ENCODE measurements around the gene ARGFX.
"Not testable (repeated sequence)": the region's sequence is repeated elsewhere in the genome, so short reads cannot be mapped to it uniquely, and the experiment has no call there.

ARGFX gene

GRCh38 chr3:121598564-121598963 lies 30.8 kb downstream of the ARGFX start:
- no peak for DNase-seq (ENCODE audit: low read depth, low spot score)
- no CpG with 5 or more reads among the region's 2 CpGs for WGBS (ENCODE audit: insufficient coverage, insufficient read length)
- H3K4me3 ChIP-seq (ENCODE audit: low read length) = no peak overlapping the region
- H3K27me3 ChIP-seq (ENCODE audit: control insufficient read depth, insufficient read depth, low read length) = no peaks in the 10 kb centered on the region
- H3K9me3 ChIP-seq (ENCODE audit: control insufficient read depth, insufficient read depth, low read length) = no peaks in the 10 kb centered on the region
- H3K27ac ChIP-seq (ENCODE audit: low read length) = no peak overlapping the region
- peaks cover 8% of the 10 kb centered on the region; the same call in 1 of the 2 replicates for H3K4me1 ChIP-seq (ENCODE audit: control insufficient read depth, insufficient read depth, low read length)
- no peaks in the 10 kb centered on the region for H3K36me3 ChIP-seq (ENCODE audit: control insufficient read depth, insufficient read depth, low read length)

- not testable (repeated sequence) for H3K9me3 ChIP-seq (ENCODE audit: control insufficient read depth, insufficient read depth, low read length); H3K27ac ChIP-seq (ENCODE audit: low read length); H3K4me3 ChIP-seq (ENCODE audit: low read length); DNase-seq (ENCODE audit: low read depth, low spot score); H3K27me3 ChIP-seq (ENCODE audit: control insufficient read depth, insufficient read depth, low read length); H3K4me1 ChIP-seq (ENCODE audit: control insufficient read depth, insufficient read depth, low read length); H3K36me3 ChIP-seq (ENCODE audit: control insufficient read depth, insufficient read depth, low read length)
- WGBS (ENCODE audit: insufficient coverage, insufficient read length) = no CpG with 5 or more reads among the region's 2 CpGs
Observed at GRCh38 chr3:121599900-121600299, 32.2 kb downstream of the ARGFX start.

- peaks cover 2% of the 10 kb centered on the region; the same call in 1 of the 2 replicates for H3K4me1 ChIP-seq (ENCODE audit: control insufficient read depth, insufficient read depth, low read length)
- H3K27ac ChIP-seq (ENCODE audit: low read length) = no peak overlapping the region
- H3K27me3 ChIP-seq (ENCODE audit: control insufficient read depth, insufficient read depth, low read length) = no peaks in the 10 kb centered on the region
- no peaks in the 10 kb centered on the region for H3K36me3 ChIP-seq (ENCODE audit: control insufficient read depth, insufficient read depth, low read length)
- H3K4me3 ChIP-seq (ENCODE audit: low read length) = no peak overlapping the region
- DNase-seq (ENCODE audit: low read depth, low spot score) = no peak
- no CpG with 5 or more reads among the region's 4 CpGs for WGBS (ENCODE audit: insufficient coverage, insufficient read length)
- H3K9me3 ChIP-seq (ENCODE audit: control insufficient read depth, insufficient read depth, low read length) = no peaks in the 10 kb centered on the region
Observed at GRCh38 chr3:121601212-121601812, 33.6 kb downstream of the ARGFX start.

- Histone ChIP-seq H3K9me3 (ENCODE audit: control insufficient read depth, insufficient read depth, low read length) (no peaks in the 10 kb centered on the region), H3K4me3 (ENCODE audit: low read length) (no peak overlapping the region), H3K36me3 (ENCODE audit: control insufficient read depth, insufficient read depth, low read length) (no peaks in the 10 kb centered on the region), H3K4me1 (ENCODE audit: control insufficient read depth, insufficient read depth, low read length) (peaks cover 4% of the 10 kb centered on the region; the same call in 1 of the 2 replicates), H3K27me3 (ENCODE audit: control insufficient read depth, insufficient read depth, low read length) (no peaks in the 10 kb centered on the region), H3K27ac (ENCODE audit: low read length) (no peak overlapping the region)
- no CpG with 5 or more reads among the region's 2 CpGs for WGBS (ENCODE audit: insufficient coverage, insufficient read length)
- DNase-seq (ENCODE audit: low read depth, low spot score) = no peak
Observed at GRCh38 chr3:121604759-121605158, 37.0 kb downstream of the ARGFX start.

GRCh38 chr3:121606106-121606505 lies 38.4 kb downstream of the ARGFX start:
- Histone ChIP-seq H3K36me3 (ENCODE audit: control insufficient read depth, insufficient read depth, low read length) (no peaks in the 10 kb centered on the region), H3K27me3 (ENCODE audit: control insufficient read depth, insufficient read depth, low read length) (no peaks in the 10 kb centered on the region), H3K27ac (ENCODE audit: low read length) (no peak overlapping the region), H3K4me3 (ENCODE audit: low read length) (no peak overlapping the region), H3K9me3 (ENCODE audit: control insufficient read depth, insufficient read depth, low read length) (no peaks in the 10 kb centered on the region), H3K4me1 (ENCODE audit: control insufficient read depth, insufficient read depth, low read length) (peaks cover 4% of the 10 kb centered on the region; the same call in 1 of the 2 replicates)
- no peak for DNase-seq (ENCODE audit: low read depth, low spot score)
- WGBS (ENCODE audit: insufficient coverage, insufficient read length) = no CpG with 5 or more reads among the region's 4 CpGs
